ENCODE data around the gene CNTN6.

Gene CNTN6

GRCh38 chr3:1251282-1252060 lies 158.6 kb downstream of the CNTN6 start:
- Histone ChIP-seq H3K4me2 (ENCODE audit: insufficient read depth, low read length, poor library complexity, severe bottlenecking) (no peak overlapping the region), H3K79me1 (ENCODE audit: low read depth, low read length) (no peaks in the 10 kb centered on the region), H3K27ac (replicated peaks; ENCODE audit: low read length) (no peak overlapping the region), H3K23ac (ENCODE audit: low read depth, low read length, poor library complexity) (no peak overlapping the region), H3K36me3 (replicated peaks in 1 of 2; ENCODE audit: control insufficient read depth in 2 of 2, insufficient read depth in 2 of 2, low read length in 2 of 2) (no peaks in the 10 kb centered on the region), H2BK15ac (ENCODE audit: low read length) (no peak overlapping the region), H3K14ac (ENCODE audit: low read length) (no peak overlapping the region), H3K9ac (ENCODE audit: low read depth, low read length, poor library complexity) (no peak overlapping the region), H3K4me1 (ENCODE audit: control insufficient read depth in 2 of 2, insufficient read depth in 1 of 2, low read depth in 1 of 2, low read length in 2 of 2) (no peaks in the 10 kb centered on the region), H2BK5ac (ENCODE audit: low read length) (no peak overlapping the region), H2AK5ac (ENCODE audit: low read depth, low read length) (no peak overlapping the region), H3K9me3 (replicated peaks in 1 of 2; ENCODE audit: control insufficient read depth in 2 of 2, insufficient read depth in 1 of 2, low read depth in 1 of 2, low read length in 2 of 2) (no peaks in the 10 kb centered on the region), H2BK12ac (ENCODE audit: low read length) (no peak overlapping the region), H2BK120ac (ENCODE audit: low read depth, low read length) (no peak overlapping the region), H3K4me3 (ENCODE audit: low read length in 2 of 2) (no peak overlapping the region), H4K8ac (ENCODE audit: low read depth, low read length) (no peak overlapping the region), H3K18ac (ENCODE audit: low read length) (no peak overlapping the region), H3K4ac (ENCODE audit: low read length) (no peak overlapping the region), H4K91ac (ENCODE audit: low read depth, low read length, poor library complexity) (no peak overlapping the region), H3K27me3 (ENCODE audit: control insufficient read depth in 3 of 3, insufficient read depth in 3 of 3, low read depth in 1 of 3, low read length in 3 of 3) (peaks cover 0 to 2% (median 0%) of the 10 kb centered on the region in 3 experiments), H2AFZ (ENCODE audit: low read length) (no peak overlapping the region)
- no CpG with 5 or more reads among the region's 5 CpGs for WGBS, 2 donors (ENCODE audit: extremely low coverage in 2 of 2, insufficient read length in 2 of 2, insufficient replicate concordance in 1 of 2)
- no peak for DNase-seq (ENCODE audit: low spot score)

- no peak overlapping the region for H3K14ac ChIP-seq (ENCODE audit: low read length)
- no peaks in the 10 kb centered on the region for H3K9me3 ChIP-seq (replicated peaks in 1 of 2; ENCODE audit: control insufficient read depth in 2 of 2, insufficient read depth in 1 of 2, low read depth in 1 of 2, low read length in 2 of 2)
- no peak overlapping the region for H2BK120ac ChIP-seq (ENCODE audit: low read depth, low read length)
- no peak overlapping the region for H2AK5ac ChIP-seq (ENCODE audit: low read depth, low read length)
- H3K36me3 ChIP-seq (replicated peaks in 1 of 2; ENCODE audit: control insufficient read depth in 2 of 2, insufficient read depth in 2 of 2, low read length in 2 of 2) = no peaks in the 10 kb centered on the region
- no peak overlapping the region for H2BK12ac ChIP-seq (ENCODE audit: low read length)
- no peak overlapping the region for H3K4me3 ChIP-seq (ENCODE audit: low read length in 2 of 2)
- H3K79me1 ChIP-seq (ENCODE audit: low read depth, low read length) = no peaks in the 10 kb centered on the region
- no peak overlapping the region for H3K18ac ChIP-seq (ENCODE audit: low read length)
- peaks cover 0 to 2% (median 0%) of the 10 kb centered on the region in 3 experiments for H3K27me3 ChIP-seq (ENCODE audit: control insufficient read depth in 3 of 3, insufficient read depth in 3 of 3, low read depth in 1 of 3, low read length in 3 of 3)
- no peak overlapping the region for H2BK15ac ChIP-seq (ENCODE audit: low read length)
- no peak overlapping the region for H2BK5ac ChIP-seq (ENCODE audit: low read length)
- H3K4me1 ChIP-seq (ENCODE audit: control insufficient read depth in 2 of 2, insufficient read depth in 1 of 2, low read depth in 1 of 2, low read length in 2 of 2) = no peaks in the 10 kb centered on the region
- no peak overlapping the region for H3K4me2 ChIP-seq (ENCODE audit: insufficient read depth, low read length, poor library complexity, severe bottlenecking)
- H3K9ac ChIP-seq (ENCODE audit: low read depth, low read length, poor library complexity) = no peak overlapping the region
- no peak overlapping the region for H3K4ac ChIP-seq (ENCODE audit: low read length)
- H3K23ac ChIP-seq (ENCODE audit: low read depth, low read length, poor library complexity) = no peak overlapping the region
- H4K8ac ChIP-seq (ENCODE audit: low read depth, low read length) = no peak overlapping the region
- no peak overlapping the region for H3K27ac ChIP-seq (replicated peaks; ENCODE audit: low read length)
- no peak overlapping the region for H2AFZ ChIP-seq (ENCODE audit: low read length)
- H4K91ac ChIP-seq (ENCODE audit: low read depth, low read length, poor library complexity) = no peak overlapping the region
- DNase-seq (ENCODE audit: low spot score) = no peak
Measured at GRCh38 chr3:1252061-1252430, 159.2 kb downstream of the CNTN6 start.

DNA sequence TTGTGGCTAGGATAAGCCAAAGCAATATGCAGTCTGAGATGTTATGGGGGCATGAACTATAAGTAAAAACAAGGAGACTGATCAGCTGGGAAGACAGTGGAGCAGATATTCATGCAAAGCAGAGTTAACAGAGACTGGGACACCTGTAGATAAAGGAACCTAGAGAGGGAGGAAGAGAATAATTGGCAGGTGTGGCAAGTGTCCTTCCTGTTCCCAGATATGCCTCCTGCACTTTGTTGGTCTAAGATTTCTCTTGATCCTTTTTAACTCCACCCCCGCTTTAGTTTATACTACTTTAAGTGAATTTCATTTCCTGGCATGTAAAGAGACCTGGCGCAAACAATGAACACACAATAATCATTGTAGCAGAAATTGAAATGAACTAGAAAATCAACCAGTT lies 169.4 kb downstream of the CNTN6 start:
- Histone ChIP-seq H2BK5ac (ENCODE audit: low read length) (no peak overlapping the region), H3K9me3 (replicated peaks in 1 of 2; ENCODE audit: control insufficient read depth in 2 of 2, insufficient read depth in 1 of 2, low read depth in 1 of 2, low read length in 2 of 2) (no peaks in the 10 kb centered on the region), H3K14ac (ENCODE audit: low read length) (no peak overlapping the region), H3K36me3 (replicated peaks in 1 of 2; ENCODE audit: control insufficient read depth in 2 of 2, insufficient read depth in 2 of 2, low read length in 2 of 2) (no peaks in the 10 kb centered on the region), H4K8ac (ENCODE audit: low read depth, low read length) (no peak overlapping the region), H3K4ac (ENCODE audit: low read length) (no peak overlapping the region), H3K4me2 (ENCODE audit: insufficient read depth, low read length, poor library complexity, severe bottlenecking) (no peak overlapping the region), H3K27ac (replicated peaks; ENCODE audit: low read length) (no peak overlapping the region), H2AK5ac (ENCODE audit: low read depth, low read length) (no peak overlapping the region), H2BK120ac (ENCODE audit: low read depth, low read length) (no peak overlapping the region), H3K23ac (ENCODE audit: low read depth, low read length, poor library complexity) (no peak overlapping the region), H2BK15ac (ENCODE audit: low read length) (no peak overlapping the region), H3K79me1 (ENCODE audit: low read depth, low read length) (no peaks in the 10 kb centered on the region), H3K4me1 (ENCODE audit: control insufficient read depth in 2 of 2, insufficient read depth in 1 of 2, low read depth in 1 of 2, low read length in 2 of 2) (no peaks in the 10 kb centered on the region), H3K27me3 (ENCODE audit: control insufficient read depth in 3 of 3, insufficient read depth in 3 of 3, low read depth in 1 of 3, low read length in 3 of 3) (no peaks in the 10 kb centered on the region), H3K4me3 (ENCODE audit: low read length in 2 of 2) (no peak overlapping the region), H2AFZ (ENCODE audit: low read length) (no peak overlapping the region), H4K91ac (ENCODE audit: low read depth, low read length, poor library complexity) (no peak overlapping the region), H3K18ac (ENCODE audit: low read length) (no peak overlapping the region), H3K9ac (ENCODE audit: low read depth, low read length, poor library complexity) (no peak overlapping the region), H2BK12ac (ENCODE audit: low read length) (no peak overlapping the region)
- no peak for DNase-seq (ENCODE audit: low spot score)
- no CpG with 5 or more reads among the region's 2 CpGs for WGBS, 2 donors (ENCODE audit: extremely low coverage in 2 of 2, insufficient read length in 2 of 2, insufficient replicate concordance in 1 of 2)

DNA sequence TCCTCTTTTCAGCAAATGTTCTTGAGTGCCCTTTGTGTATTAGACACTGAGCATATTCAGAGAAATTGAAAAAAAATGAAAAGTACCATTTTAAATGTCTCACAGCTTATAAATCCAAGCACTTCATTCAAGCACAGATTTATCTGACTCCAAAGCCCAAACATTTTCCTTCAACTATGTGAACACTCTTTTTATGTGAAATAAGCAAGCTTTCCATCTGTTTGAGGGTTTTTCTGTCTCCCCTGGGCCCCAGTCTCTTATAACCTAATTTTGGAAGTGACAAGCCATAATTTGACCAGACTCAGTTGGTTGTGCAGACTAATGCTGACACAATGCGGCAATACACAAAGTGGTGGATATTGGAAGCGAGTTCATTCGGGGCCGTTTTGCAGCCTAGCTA lies 170.3 kb downstream of the CNTN6 start:
- Histone ChIP-seq H3K4me2 (ENCODE audit: insufficient read depth, low read length, poor library complexity, severe bottlenecking) (no peak overlapping the region), H3K79me1 (ENCODE audit: low read depth, low read length) (no peaks in the 10 kb centered on the region), H2BK120ac (ENCODE audit: low read depth, low read length) (no peak overlapping the region), H3K14ac (ENCODE audit: low read length) (no peak overlapping the region), H2BK15ac (ENCODE audit: low read length) (no peak overlapping the region), H2AK5ac (ENCODE audit: low read depth, low read length) (no peak overlapping the region), H3K4ac (ENCODE audit: low read length) (no peak overlapping the region), H3K23ac (ENCODE audit: low read depth, low read length, poor library complexity) (no peak overlapping the region), H3K4me3 (ENCODE audit: low read length in 2 of 2) (no peak overlapping the region), H3K4me1 (ENCODE audit: control insufficient read depth in 2 of 2, insufficient read depth in 1 of 2, low read depth in 1 of 2, low read length in 2 of 2) (no peaks in the 10 kb centered on the region), H3K36me3 (replicated peaks in 1 of 2; ENCODE audit: control insufficient read depth in 2 of 2, insufficient read depth in 2 of 2, low read length in 2 of 2) (no peaks in the 10 kb centered on the region), H3K27me3 (ENCODE audit: control insufficient read depth in 3 of 3, insufficient read depth in 3 of 3, low read depth in 1 of 3, low read length in 3 of 3) (no peaks in the 10 kb centered on the region), H2BK12ac (ENCODE audit: low read length) (no peak overlapping the region), H2AFZ (ENCODE audit: low read length) (no peak overlapping the region), H3K9me3 (replicated peaks in 1 of 2; ENCODE audit: control insufficient read depth in 2 of 2, insufficient read depth in 1 of 2, low read depth in 1 of 2, low read length in 2 of 2) (no peaks in the 10 kb centered on the region), H3K27ac (replicated peaks; ENCODE audit: low read length) (no peak overlapping the region), H3K18ac (ENCODE audit: low read length) (no peak overlapping the region), H2BK5ac (ENCODE audit: low read length) (no peak overlapping the region), H3K9ac (ENCODE audit: low read depth, low read length, poor library complexity) (no peak overlapping the region), H4K8ac (ENCODE audit: low read depth, low read length) (no peak overlapping the region), H4K91ac (ENCODE audit: low read depth, low read length, poor library complexity) (no peak overlapping the region)
- no peak for DNase-seq (ENCODE audit: low spot score)
- no CpG with 5 or more reads among the region's 4 CpGs for WGBS, 2 donors (ENCODE audit: extremely low coverage in 2 of 2, insufficient read length in 2 of 2, insufficient replicate concordance in 1 of 2)
